ENCODE results near the gene CFAP300. TPM values are rescaled to one million over a fixed set of nuclear protein-coding genes. Genes with fewer than 3 reads are reported as not detected.

CFAP300 gene
- total RNA-seq, 1 donor from 2014 or later, result not detected

GRCh38 chr11:102108734-102109440 lies 61.6 kb downstream of the CFAP300 start:
- intact Hi-C loops (cut with micrococcal nuclease), result no loop called here
- Mint-ChIP-seq H3K9me3 (peaks cover 2% of the 10 kb centered on the region), H3K27me3 (peaks cover 43% of the 10 kb centered on the region), H3K36me3 (ENCODE audit: low read depth) (peaks cover 2% of the 10 kb centered on the region), H3K4me1 (peaks cover 8% of the 10 kb centered on the region), H3K4me3 (no peak overlapping the region), H3K27ac (no peak overlapping the region)
- no peak for DNase-seq

GRCh38 chr11:102109896-102110760 lies 62.9 kb downstream of the CFAP300 start, which contains the start of gene YAP1:
YAP1 (plus strand) TSS chr11:102110447; CDS start chr11:102110849, 402 bp downstream.
- Mint-ChIP-seq H3K36me3 (ENCODE audit: low read depth) (peaks cover 2% of the 10 kb centered on the region), H3K27me3 (peaks cover 50% of the 10 kb centered on the region), H3K4me1 (peaks cover 8% of the 10 kb centered on the region), H3K27ac (peak within 1 kb of the TSS; percentile 76), H3K4me3 (peak within 1 kb of the TSS; percentile 98), H3K9me3 (peaks cover 2% of the 10 kb centered on the region)
- intact Hi-C loops (cut with micrococcal nuclease), result loop anchor here (2.0 to 10.0 kb wide), 2 partner anchors 155 to 195 kb away; partner anchors contain the start of gene CEP126
- peak; percentile 90 for DNase-seq

- no peak overlapping the region for H3K27ac Mint-ChIP-seq
- peaks cover 56% of the 10 kb centered on the region for H3K27me3 Mint-ChIP-seq
- H3K4me1 Mint-ChIP-seq, result peaks cover 8% of the 10 kb centered on the region
- H3K9me3 Mint-ChIP-seq, result peaks cover 2% of the 10 kb centered on the region
- DNase-seq, result no peak
- no peak overlapping the region for H3K4me3 Mint-ChIP-seq
- H3K36me3 Mint-ChIP-seq (ENCODE audit: low read depth), result peaks cover 2% of the 10 kb centered on the region
- intact Hi-C loops (cut with micrococcal nuclease), result loop anchor here (2.0 to 10.0 kb wide), 2 partner anchors 154 to 196 kb away; partner anchors contain the start of gene CEP126
Measured at GRCh38 chr11:102110761-102111010, 63.4 kb downstream of the CFAP300 start.

GRCh38 chr11:102111011-102111786 lies 64.0 kb downstream of the CFAP300 start:
- peak overlapping the region; percentile 75 for H3K4me3 Mint-ChIP-seq
- intact Hi-C loops (cut with micrococcal nuclease), result loop anchor here (2.0 to 10.0 kb wide), 2 partner anchors 154 to 196 kb away; partner anchors contain the start of gene CEP126
- H3K27me3 Mint-ChIP-seq, result peaks cover 58% of the 10 kb centered on the region
- peak; percentile 62 for DNase-seq
- H3K27ac Mint-ChIP-seq, result no peak overlapping the region
- H3K36me3 Mint-ChIP-seq (ENCODE audit: low read depth), result peaks cover 2% of the 10 kb centered on the region
- peaks cover 8% of the 10 kb centered on the region for H3K4me1 Mint-ChIP-seq
- H3K9me3 Mint-ChIP-seq, result peaks cover 2% of the 10 kb centered on the region

GRCh38 chr11:102111787-102112508 lies 64.7 kb downstream of the CFAP300 start:
- Mint-ChIP-seq H3K9me3 (peaks cover 2% of the 10 kb centered on the region), H3K27ac (no peak overlapping the region), H3K27me3 (peaks cover 65% of the 10 kb centered on the region), H3K4me3 (peak overlapping the region; percentile 75), H3K36me3 (ENCODE audit: low read depth) (peaks cover 2% of the 10 kb centered on the region), H3K4me1 (peaks cover 8% of the 10 kb centered on the region)
- peak; percentile 64 for DNase-seq
- intact Hi-C loops (cut with micrococcal nuclease), result loop anchor here (2.0 to 10.0 kb wide), 2 partner anchors 153 to 197 kb away; partner anchors contain the start of gene CEP126

- intact Hi-C loops (cut with micrococcal nuclease), result loop anchor here (10.0 kb wide), 1 partner anchor 152 kb away; no protein-coding TSS in a partner anchor
- Mint-ChIP-seq H3K4me1 (peaks cover 8% of the 10 kb centered on the region), H3K27ac (no peak overlapping the region), H3K36me3 (ENCODE audit: low read depth) (peaks cover 2% of the 10 kb centered on the region), H3K27me3 (peaks cover 67% of the 10 kb centered on the region), H3K9me3 (peaks cover 2% of the 10 kb centered on the region), H3K4me3 (no peak overlapping the region)
- no peak for DNase-seq
Measured at GRCh38 chr11:102112509-102112821, 65.2 kb downstream of the CFAP300 start.

GRCh38 chr11:102114032-102114431 lies 66.8 kb downstream of the CFAP300 start:
- peaks cover 2% of the 10 kb centered on the region for H3K9me3 Mint-ChIP-seq
- no peak overlapping the region for H3K27ac Mint-ChIP-seq
- H3K36me3 Mint-ChIP-seq (ENCODE audit: low read depth), result peaks cover 2% of the 10 kb centered on the region
- no peak for DNase-seq
- H3K4me3 Mint-ChIP-seq, result no peak overlapping the region
- peaks cover 8% of the 10 kb centered on the region for H3K4me1 Mint-ChIP-seq
- intact Hi-C loops (cut with micrococcal nuclease), result loop anchor here (10.0 kb wide), 1 partner anchor 151 kb away; no protein-coding TSS in a partner anchor
- H3K27me3 Mint-ChIP-seq, result peaks cover 63% of the 10 kb centered on the region

- H3K27me3 Mint-ChIP-seq, result peaks cover 53% of the 10 kb centered on the region
- peaks cover 5% of the 10 kb centered on the region for H3K4me1 Mint-ChIP-seq
- H3K9me3 Mint-ChIP-seq, result peaks cover 2% of the 10 kb centered on the region
- no peak overlapping the region for H3K4me3 Mint-ChIP-seq
- H3K27ac Mint-ChIP-seq, result no peak overlapping the region
- H3K36me3 Mint-ChIP-seq (ENCODE audit: low read depth), result no peaks in the 10 kb centered on the region
- intact Hi-C loops (cut with micrococcal nuclease), result loop anchor here (10.0 kb wide), 1 partner anchor 149 kb away; no protein-coding TSS in a partner anchor
- DNase-seq, result no peak
Measured at GRCh38 chr11:102115557-102115956, 68.3 kb downstream of the CFAP300 start.

GRCh38 chr11:102116453-102117205 lies 69.4 kb downstream of the CFAP300 start:
- no peak for DNase-seq
- H3K36me3 Mint-ChIP-seq (ENCODE audit: low read depth), result no peaks in the 10 kb centered on the region
- H3K27me3 Mint-ChIP-seq, result peaks cover 51% of the 10 kb centered on the region
- intact Hi-C loops (cut with micrococcal nuclease), result loop anchor here (10.0 kb wide), 1 partner anchor 148 kb away; no protein-coding TSS in a partner anchor
- peaks cover 5% of the 10 kb centered on the region for H3K4me1 Mint-ChIP-seq
- no peak overlapping the region for H3K4me3 Mint-ChIP-seq
- H3K9me3 Mint-ChIP-seq, result peaks cover 2% of the 10 kb centered on the region
- no peak overlapping the region for H3K27ac Mint-ChIP-seq

- no peaks in the 10 kb centered on the region for H3K36me3 Mint-ChIP-seq (ENCODE audit: low read depth)
- intact Hi-C loops (cut with micrococcal nuclease), result loop anchor here (10.0 kb wide), 1 partner anchor 147 kb away; no protein-coding TSS in a partner anchor
- no peaks in the 10 kb centered on the region for H3K4me1 Mint-ChIP-seq
- H3K27ac Mint-ChIP-seq, result no peak overlapping the region
- H3K9me3 Mint-ChIP-seq, result no peaks in the 10 kb centered on the region
- H3K27me3 Mint-ChIP-seq, result peaks cover 42% of the 10 kb centered on the region
- H3K4me3 Mint-ChIP-seq, result no peak overlapping the region
- no peak for DNase-seq
Measured at GRCh38 chr11:102117472-102118113, 70.4 kb downstream of the CFAP300 start.

GRCh38 chr11:102118937-102119336 lies 71.7 kb downstream of the CFAP300 start:
- intact Hi-C loops (cut with micrococcal nuclease), result loop anchor here (10.0 kb wide), 1 partner anchor 146 kb away; no protein-coding TSS in a partner anchor

GRCh38 chr11:102119997-102120396 lies 72.8 kb downstream of the CFAP300 start:
- no peak for DNase-seq
- intact Hi-C loops (cut with micrococcal nuclease), result loop anchor here (10.0 kb wide), 1 partner anchor 145 kb away; no protein-coding TSS in a partner anchor
- Mint-ChIP-seq H3K9me3 (no peaks in the 10 kb centered on the region), H3K27ac (no peak overlapping the region), H3K4me3 (no peak overlapping the region), H3K36me3 (ENCODE audit: low read depth) (no peaks in the 10 kb centered on the region), H3K27me3 (peaks cover 29% of the 10 kb centered on the region), H3K4me1 (no peaks in the 10 kb centered on the region)

More at GRCh38 chr11:102118937-102119336, 71.7 kb downstream of the CFAP300 start:
- no peak overlapping the region for H3K27ac Mint-ChIP-seq
- H3K9me3 Mint-ChIP-seq, result no peaks in the 10 kb centered on the region
- H3K27me3 Mint-ChIP-seq, result peaks cover 37% of the 10 kb centered on the region
- no peak overlapping the region for H3K4me3 Mint-ChIP-seq
- H3K4me1 Mint-ChIP-seq, result no peaks in the 10 kb centered on the region
- H3K36me3 Mint-ChIP-seq (ENCODE audit: low read depth), result no peaks in the 10 kb centered on the region
- DNase-seq, result no peak
